AG04449 (cell line): Measurements from ENCODE around the gene NSUN2.

Source experiments
- CTCF ChIA-PET: fragments of 350-600 bp; formaldehyde crosslinking; extraction: SDS; loops from one replicate; lab custom pipeline; 2021; ENCODE audit warnings: antibody characterized with exemption; lab: Yijun Ruan, JAX
- POLR2A ChIA-PET: fragments of 400-600, 350-600 bp; formaldehyde crosslinking; extraction: SDS; loops from one replicate; lab custom pipeline; 2020; ENCODE audit warnings: antibody characterized with exemption, inconsistent platforms; lab: Yijun Ruan, JAX
- DNase-seq: peaks from one replicate; pipeline ENCODE4 v3.0.0-alpha.2; 2010; ENCODE audit warnings: low read depth, low spot score
- H3K4me3 ChIP-seq: 2 replicates; pipeline ENCODE4 v1.5.1; 2011; ENCODE audit warnings: low read depth, mild to moderate bottlenecking, control low read depth, low read length
- CTCF ChIP-seq: IDR thresholded peaks from one replicate; pipeline ENCODE4 v1.5.1; 2011; ENCODE audit warnings: mild to moderate bottlenecking, moderate library complexity, low read length, control low read depth, inconsistent platforms; ENCODE audit not compliant: insufficient read depth; ENCODE audit errors: missing control alignments

Gene NSUN2

GRCh38 chr5:6666762-6667161 lies 33.9 kb upstream of the NSUN2 start:
- TF ChIP-seq CTCF = no peak
- POLR2A ChIA-PET = no interaction called here
- CTCF ChIA-PET = no interaction called here
- no peak for DNase-seq
- H3K4me3 ChIP-seq = no peak overlapping the region

GRCh38 chr5:6660688-6661087 lies 27.8 kb upstream of the NSUN2 start:
- H3K4me3 ChIP-seq = no peak overlapping the region
- ChIA-PET POLR2A (no interaction called here), CTCF (no interaction called here)
- no peak for TF ChIP-seq CTCF
- no peak for DNase-seq

- POLR2A ChIA-PET = no interaction called here
- CTCF ChIA-PET = no interaction called here
- no peak for DNase-seq
- no peak for TF ChIP-seq CTCF
- no peak overlapping the region for H3K4me3 ChIP-seq
These were observed 27.3 kb upstream of the NSUN2 start for GRCh38 chr5:6659941-6660684.

- TF ChIP-seq CTCF = no peak
- ChIA-PET CTCF (no interaction called here), POLR2A (no interaction called here)
- no peak overlapping the region for H3K4me3 ChIP-seq
- DNase-seq = no peak
These were observed 23.8 kb upstream of the NSUN2 start for GRCh38 chr5:6656680-6657079.

- ChIA-PET CTCF (no interaction called here), POLR2A (no interaction called here)
- H3K4me3 ChIP-seq = no peak overlapping the region
- TF ChIP-seq CTCF = no peak
- DNase-seq = no peak
These were observed 22.6 kb upstream of the NSUN2 start for GRCh38 chr5:6655432-6655831.

- CTCF ChIA-PET = no interaction called here
- H3K4me3 ChIP-seq = no peak overlapping the region
- POLR2A ChIA-PET = no interaction called here
- TF ChIP-seq CTCF = no peak
- DNase-seq = no peak
These were observed 19.2 kb upstream of the NSUN2 start for GRCh38 chr5:6652025-6652424.
